Measurements from ENCODE around the gene DQX1. TPM values are rescaled to one million over a fixed set of nuclear protein-coding genes. Genes with fewer than 3 reads are reported as not detected.

Gene DQX1
- total and polyA plus RNA-seq, 2 of the 8 experiments (the other 6 are each of a cell fraction or from before 2014, with no cell fraction given): 0.76 to 1.1 TPM

- Histone ChIP-seq H3K79me1 (ENCODE audit: low read depth, low read length) (no peaks in the 10 kb centered on the region), H3K36me3 (ENCODE audit: control insufficient read depth in 2 of 4, insufficient read depth in 4 of 4, low read length in 3 of 4) (peaks cover 0 to 15% (median 3%) of the 10 kb centered on the region in 4 experiments; a peak in 6 of 8 replicates), H3K18ac (ENCODE audit: extremely low read depth, low read length) (no peak overlapping the region), H3K27ac (ENCODE audit: low read depth, low read length) (no peak overlapping the region), H2BK15ac (ENCODE audit: low read length) (no peak overlapping the region), H2BK120ac (replicated peaks; ENCODE audit: low read depth, low read length) (no peak overlapping the region), H3K79me2 (ENCODE audit: control insufficient read depth in 1 of 2, insufficient read depth in 2 of 2, low read length in 2 of 2) (peaks cover 0 to 3% of the 10 kb centered on the region in 2 experiments; a peak in 1 of 4 replicates), H3K9me3 (ENCODE audit: insufficient read depth in 2 of 2, low read depth in 1 of 2, low read length in 1 of 2) (no peaks in the 10 kb centered on the region; a peak in 1 of 4 replicates), H4K91ac (replicated peaks; ENCODE audit: insufficient read length, low read length) (no peak overlapping the region), H3K56ac (replicated peaks; ENCODE audit: insufficient read length, low read depth, low read length) (no peak overlapping the region), H4K20me1 (replicated peaks in 1 of 2; ENCODE audit: control insufficient read depth in 1 of 2, insufficient read depth in 2 of 2, low read length in 2 of 2) (peaks cover 2 to 6% of the 10 kb centered on the region in 2 experiments), H3K23me2 (ENCODE audit: low read depth, low read length) (peaks cover 14% of the 10 kb centered on the region), H3K4ac (replicated peaks; ENCODE audit: insufficient read length, low read depth, low read length) (no peak overlapping the region), H3K9ac (replicated peaks in 1 of 4; ENCODE audit: extremely low read depth in 1 of 4, low read depth in 3 of 4, low read length in 3 of 4) (no peak overlapping the region), H4K5ac (ENCODE audit: insufficient read length, low read depth, low read length) (no peak overlapping the region), H2BK20ac (ENCODE audit: low read length) (no peak overlapping the region), H4K8ac (ENCODE audit: extremely low read depth, insufficient read depth, low read length) (no peak overlapping the region), H3K4me2 (ENCODE audit: insufficient read depth in 1 of 2, low read depth in 2 of 2, low read length in 2 of 2) (no peak overlapping the region), H3K4me1 (replicated peaks in 1 of 4; ENCODE audit: control insufficient read depth in 3 of 4, insufficient read depth in 4 of 4, low read length in 3 of 4) (peaks cover 2 to 24% (median 14%) of the 10 kb centered on the region in 4 experiments), H2AFZ (ENCODE audit: low read length) (no peak overlapping the region), H2AK5ac (ENCODE audit: low read depth, low read length) (no peak overlapping the region), H3K23ac (ENCODE audit: insufficient read length) (no peak overlapping the region), H2BK5ac (ENCODE audit: low read depth, low read length) (no peak overlapping the region), H3K27me3 (replicated peaks in 1 of 4; ENCODE audit: control insufficient read depth in 3 of 4, extremely low read depth in 1 of 4, insufficient read depth in 3 of 4, low read length in 3 of 4) (peaks cover 54 to 80% (median 75%) of the 10 kb centered on the region in 4 experiments), H3K14ac (ENCODE audit: insufficient read length) (no peak overlapping the region), H3K4me3 (ENCODE audit: extremely low read depth in 1 of 4, insufficient read depth in 2 of 4, low read depth in 3 of 4, low read length in 4 of 4) (no peak overlapping the region), H2BK12ac (ENCODE audit: low read depth, low read length) (no peak overlapping the region)
- CTCF ChIA-PET (ENCODE audit: partially characterized antibody): interaction anchor here (0.7 to 2.6 kb wide), 8 partner anchors 8 to 582 kb away, joined by 3 to 16 read pairs (median 6); partner anchors contain the start of genes CCDC142, LBX2 and TTC31
- TF ChIP-seq KDM4A (IDR thresholded peaks at IDR 0.05; ENCODE audit: low read depth, low read length, severe bottlenecking) (no peak), RXRA (IDR thresholded peaks at IDR 0.05; ENCODE audit: insufficient read depth, low read depth, low read length) (no peak), CBX5 (IDR thresholded peaks at IDR 0.05; ENCODE audit: low read depth, low read length) (no peak), CEBPB (IDR thresholded peaks at IDR 0.05; ENCODE audit: low read depth, low read length) (no peak), YY1 (IDR thresholded peaks at IDR 0.05; ENCODE audit: low read depth, low read length) (no peak)
- TF ChIP-seq, protein P1, sequence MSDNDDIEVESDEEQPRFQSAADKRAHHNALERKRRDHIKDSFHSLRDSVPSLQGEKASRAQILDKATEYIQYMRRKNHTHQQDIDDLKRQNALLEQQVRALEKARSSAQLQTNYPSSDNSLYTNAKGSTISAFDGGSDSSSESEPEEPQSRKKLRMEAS (IDR thresholded peaks at IDR 0.05): no peak
- TF ChIP-seq, protein P2, sequence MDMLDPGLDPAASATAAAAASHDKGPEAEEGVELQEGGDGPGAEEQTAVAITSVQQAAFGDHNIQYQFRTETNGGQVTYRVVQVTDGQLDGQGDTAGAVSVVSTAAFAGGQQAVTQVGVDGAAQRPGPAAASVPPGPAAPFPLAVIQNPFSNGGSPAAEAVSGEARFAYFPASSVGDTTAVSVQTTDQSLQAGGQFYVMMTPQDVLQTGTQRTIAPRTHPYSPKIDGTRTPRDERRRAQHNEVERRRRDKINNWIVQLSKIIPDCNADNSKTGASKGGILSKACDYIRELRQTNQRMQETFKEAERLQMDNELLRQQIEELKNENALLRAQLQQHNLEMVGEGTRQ (IDR thresholded peaks at IDR 0.05; ENCODE audit: low read length): no peak
- DNase-seq (ENCODE audit: low read depth in 1 of 2, low spot score in 2 of 2) (no peak), FAIRE-seq (no peak)
- WGBS, 2 experiments (ENCODE audit: extremely low coverage in 1 of 2, insufficient coverage in 1 of 2, insufficient read length in 1 of 2, insufficient replicate concordance in 2 of 2, low coverage in 1 of 2, low lambda C conversion rate in 2 of 2, missing lambda C conversion rate in 1 of 2): 80% methylated on average over 4 of the region's 4 CpGs; no CpG with 5 or more reads in 1 of the 2 experiments
- POLR2A ChIA-PET (ENCODE audit: partially characterized antibody): interaction anchor here (0.8 to 3.5 kb wide), 5 partner anchors 10 to 69 kb away, joined by 3 to 26 read pairs (median 9); partner anchors contain the start of gene LBX2
Measured at GRCh38 chr2:74510272-74510671, 15.8 kb downstream of the DQX1 start.
